Mesendoderm (in vitro differentiated cells): ENCODE measurements around the gene PF4V1.
A peak's percentile ranks its signal among the peaks of the same experiment; 100 is the strongest.

ENCODE experiments used
- DNase-seq: peaks from one replicate; pipeline ENCODE4 v3.0.0; 2013
- H2AK5ac ChIP-seq: 2 replicates; pipeline ENCODE4 v1.6.1; 2013; ENCODE audit warnings: low read length, inconsistent platforms
- H2BK120ac ChIP-seq: 2 replicates; pipeline ENCODE4 v1.6.1; 2013; ENCODE audit warnings: low read depth, mild to moderate bottlenecking, low read length, moderate library complexity, mixed read lengths
- H2BK15ac ChIP-seq: replicated peaks from 2 replicates; pipeline ENCODE4 v1.6.1; 2013; ENCODE audit warnings: low read depth, mild to moderate bottlenecking, moderate library complexity
- H2BK5ac ChIP-seq: 2 replicates; pipeline ENCODE4 v1.6.1; 2013; ENCODE audit warnings: low read length, inconsistent platforms
- H3K18ac ChIP-seq: 2 replicates; pipeline ENCODE4 v1.6.1; 2013; ENCODE audit warnings: mild to moderate bottlenecking, low read length, mixed read lengths
- H3K23ac ChIP-seq: one replicate; pipeline ENCODE4 v1.6.1; 2013; ENCODE audit warnings: low read length
- H3K27ac ChIP-seq: 2 replicates; pipeline ENCODE4 v1.5.1; 2013; ENCODE audit warnings: low read depth, mild to moderate bottlenecking, inconsistent platforms, low read length, moderate library complexity
- H3K27me3 ChIP-seq: 2 replicates; pipeline ENCODE4 v1.6.1; 2013; ENCODE audit warnings: low read length, control low read depth, mild to moderate bottlenecking, inconsistent platforms; ENCODE audit not compliant: insufficient read depth, poor library complexity
- H3K36me3 ChIP-seq: 2 replicates; pipeline ENCODE4 v1.6.1; 2013; ENCODE audit warnings: low read length, inconsistent platforms; ENCODE audit not compliant: control insufficient read depth, insufficient read depth
- H3K4ac ChIP-seq: one replicate; pipeline ENCODE4 v1.6.1; 2013; ENCODE audit warnings: low read depth, mild to moderate bottlenecking, low read length, moderate library complexity
- H3K4me1 ChIP-seq: 2 replicates; pipeline ENCODE4 v1.6.1; 2013; ENCODE audit warnings: low read depth, low read length, inconsistent platforms; ENCODE audit not compliant: control insufficient read depth
- H3K4me2 ChIP-seq: 2 replicates; pipeline ENCODE4 v1.6.1; 2013; ENCODE audit warnings: low read length
- H3K4me3 ChIP-seq: 2 replicates; pipeline ENCODE4 v1.5.1; 2013; ENCODE audit warnings: mild to moderate bottlenecking, low read length
- H3K56ac ChIP-seq: one replicate; pipeline ENCODE4 v1.6.1; 2013; ENCODE audit warnings: low read length
- H3K79me1 ChIP-seq: 2 replicates; pipeline ENCODE4 v1.6.1; 2013; ENCODE audit warnings: low read length, inconsistent platforms
- H3K79me2 ChIP-seq: 2 replicates; pipeline ENCODE4 v1.6.1; 2013; ENCODE audit warnings: mild to moderate bottlenecking, low read length; ENCODE audit not compliant: control insufficient read depth, insufficient read depth
- H3K9ac ChIP-seq: 2 replicates; pipeline ENCODE4 v1.6.1; 2013; ENCODE audit warnings: low read length, inconsistent platforms
- H4K5ac ChIP-seq: one replicate; pipeline ENCODE4 v1.6.1; 2013; ENCODE audit warnings: low read length
- H4K8ac ChIP-seq: one replicate; pipeline ENCODE4 v1.6.1; 2013; ENCODE audit warnings: low read depth, mild to moderate bottlenecking, control low read depth, low read length, moderate library complexity
- WGBS: extraction: QIAGEN DNeasy Blood & Tissue Kit; methylation state at CpG from one replicate; pipeline ENCODE4 v1.1.7; 2013; ENCODE audit warnings: low lambda C conversion rate, missing lambda C conversion rate; ENCODE audit not compliant: insufficient coverage; ENCODE audit errors: extremely low coverage; 5-methylcytosine and 5-hydroxymethylcytosine counted together

The PF4V1 gene

GRCh38 chr4:73868206-73869129, 15.4 kb downstream of the PF4V1 start:
- peak; percentile 42 for DNase-seq
- no peak overlapping the region for H3K4me3 ChIP-seq

GRCh38 chr4:73869130-73870055, 16.3 kb downstream of the PF4V1 start, which contains the start of gene CXCL1:
Gene CXCL1 (plus strand): TSS chr4:73869393. CDS start chr4:73869471, 78 bp downstream.
- no peak within 1 kb of the TSS for H3K27ac ChIP-seq
- H4K5ac ChIP-seq, result no peak within 1 kb of the TSS
- peak; percentile 44 for DNase-seq
- H3K79me2 ChIP-seq, result no peaks in the 10 kb centered on the region
- no peak within 1 kb of the TSS for H3K4ac ChIP-seq
- no peaks in the 10 kb centered on the region for H3K27me3 ChIP-seq
- H3K9ac ChIP-seq, result peak within 1 kb of the TSS; percentile 65
- H2BK5ac ChIP-seq, result no peak within 1 kb of the TSS
- H2BK15ac ChIP-seq, result no peak within 1 kb of the TSS
- H3K23ac ChIP-seq, result peak within 1 kb of the TSS; percentile 53
- H3K4me1 ChIP-seq, result peaks cover 1% of the 10 kb centered on the region
- peak within 1 kb of the TSS; percentile 70 for H3K4me2 ChIP-seq
- H3K18ac ChIP-seq, result peak within 1 kb of the TSS; percentile 4
- peak within 1 kb of the TSS; percentile 26 for H3K4me3 ChIP-seq
- no peaks in the 10 kb centered on the region for H3K79me1 ChIP-seq
- H3K36me3 ChIP-seq, result no peaks in the 10 kb centered on the region
- peak within 1 kb of the TSS; percentile 82 for H3K56ac ChIP-seq
- no peak within 1 kb of the TSS for H4K8ac ChIP-seq
- WGBS, result no CpG with 5 or more reads among the region's 61 CpGs
- H2AK5ac ChIP-seq, result no peak within 1 kb of the TSS
- H2BK120ac ChIP-seq, result no peak within 1 kb of the TSS

More at GRCh38 chr4:73868206-73869129, 15.4 kb downstream of the PF4V1 start:
- Histone ChIP-seq H3K4me1 (peaks cover 1% of the 10 kb centered on the region), H2BK120ac (no peak overlapping the region), H2BK5ac (no peak overlapping the region), H3K9ac (peak overlapping the region; percentile 65), H3K79me1 (no peaks in the 10 kb centered on the region), H3K56ac (peak overlapping the region; percentile 82), H4K5ac (no peak overlapping the region), H3K36me3 (no peaks in the 10 kb centered on the region), H3K4ac (no peak overlapping the region), H3K23ac (no peak overlapping the region), H2BK15ac (no peak overlapping the region), H4K8ac (no peak overlapping the region), H3K4me2 (peak overlapping the region; percentile 70), H3K27me3 (no peaks in the 10 kb centered on the region), H3K18ac (no peak overlapping the region), H3K79me2 (no peaks in the 10 kb centered on the region), H3K27ac (no peak overlapping the region), H2AK5ac (no peak overlapping the region)
- WGBS, result no CpG with 5 or more reads among the region's 16 CpGs

GRCh38 chr4:73870260-73870659, 17.2 kb downstream of the PF4V1 start:
- Histone ChIP-seq H2BK15ac (no peak overlapping the region), H4K5ac (no peak overlapping the region), H3K56ac (no peak overlapping the region), H2BK5ac (no peak overlapping the region), H2BK120ac (no peak overlapping the region), H2AK5ac (no peak overlapping the region), H3K27ac (no peak overlapping the region), H3K27me3 (no peaks in the 10 kb centered on the region), H3K23ac (no peak overlapping the region), H3K4ac (no peak overlapping the region), H3K18ac (no peak overlapping the region), H3K36me3 (no peaks in the 10 kb centered on the region), H3K9ac (no peak overlapping the region), H3K4me1 (peaks cover 1% of the 10 kb centered on the region), H3K4me3 (no peak overlapping the region), H3K79me1 (no peaks in the 10 kb centered on the region), H4K8ac (no peak overlapping the region), H3K79me2 (no peaks in the 10 kb centered on the region), H3K4me2 (no peak overlapping the region)
- no CpG with 5 or more reads among the region's 3 CpGs for WGBS
- DNase-seq, result peak; percentile 18

GRCh38 chr4:73870768-73871167, 17.7 kb downstream of the PF4V1 start:
- Histone ChIP-seq H3K4me2 (no peak overlapping the region), H2AK5ac (no peak overlapping the region), H4K8ac (no peak overlapping the region), H3K23ac (no peak overlapping the region), H3K79me2 (no peaks in the 10 kb centered on the region), H2BK15ac (no peak overlapping the region), H2BK120ac (no peak overlapping the region), H3K4ac (no peak overlapping the region), H3K18ac (no peak overlapping the region), H3K9ac (no peak overlapping the region), H2BK5ac (no peak overlapping the region), H3K4me3 (no peak overlapping the region), H3K4me1 (peaks cover 1% of the 10 kb centered on the region), H3K27ac (no peak overlapping the region), H3K56ac (no peak overlapping the region), H3K36me3 (no peaks in the 10 kb centered on the region), H4K5ac (no peak overlapping the region), H3K79me1 (no peaks in the 10 kb centered on the region), H3K27me3 (no peaks in the 10 kb centered on the region)
- WGBS, result no CpG with 5 or more reads among the region's 1 CpG
- no peak for DNase-seq

GRCh38 chr4:73871511-73872310, 18.6 kb downstream of the PF4V1 start:
- WGBS, result no CpG with 5 or more reads among the region's 6 CpGs
- DNase-seq, result no peak

More at GRCh38 chr4:73871511-73872310, 18.6 kb downstream of the PF4V1 start:
- Histone ChIP-seq H3K56ac (no peak overlapping the region), H3K4me3 (no peak overlapping the region), H2BK5ac (no peak overlapping the region), H2AK5ac (no peak overlapping the region), H3K18ac (no peak overlapping the region), H3K79me1 (no peaks in the 10 kb centered on the region), H2BK120ac (no peak overlapping the region), H3K36me3 (no peaks in the 10 kb centered on the region), H3K4me2 (no peak overlapping the region), H3K79me2 (no peaks in the 10 kb centered on the region), H4K5ac (no peak overlapping the region), H3K4me1 (peaks cover 1% of the 10 kb centered on the region), H3K23ac (no peak overlapping the region), H3K9ac (no peak overlapping the region), H2BK15ac (no peak overlapping the region), H3K4ac (no peak overlapping the region), H3K27ac (no peak overlapping the region), H4K8ac (no peak overlapping the region), H3K27me3 (no peaks in the 10 kb centered on the region)
